ENCODE measurements around the gene SETD4.

Gene SETD4

GRCh38 chr21:36060159-36060921, at the start of gene SETD4:
SETD4 (minus strand) TSS chr21:36060526; CDS start chr21:36058888, 1,638 bp downstream.
- DNase-seq: peak; percentile 97
- H3K4me3 ChIP-seq (ENCODE audit: low read depth, low read length): peak within 1 kb of the TSS; percentile 88
- H3K36me3 ChIP-seq: peaks cover 37% of the 10 kb centered on the region
- no peak for TF ChIP-seq CTCF (IDR thresholded peaks at IDR 0.05; ENCODE audit: low read depth, low read length)
- no peaks in the 10 kb centered on the region for H3K9me3 ChIP-seq (ENCODE audit: severe bottlenecking)
- peak within 1 kb of the TSS; percentile 91 for H3K27ac ChIP-seq
- H3K27me3 ChIP-seq (ENCODE audit: insufficient read depth, low read depth, severe bottlenecking): no peaks in the 10 kb centered on the region

- H3K27ac ChIP-seq: no peak overlapping the region
- peaks cover 15% of the 10 kb centered on the region for H3K9me3 ChIP-seq (ENCODE audit: severe bottlenecking)
- H3K27me3 ChIP-seq (ENCODE audit: insufficient read depth, low read depth, severe bottlenecking): no peaks in the 10 kb centered on the region
- TF ChIP-seq CTCF (IDR thresholded peaks at IDR 0.05; ENCODE audit: low read depth, low read length): no peak
- no peak for DNase-seq
- no peaks in the 10 kb centered on the region for H3K36me3 ChIP-seq
- H3K4me3 ChIP-seq (ENCODE audit: low read depth, low read length): no peak overlapping the region
These were observed 49.5 kb upstream of the SETD4 start for GRCh38 chr21:36109868-36110267.

- Histone ChIP-seq H3K36me3 (no peaks in the 10 kb centered on the region), H3K4me3 (ENCODE audit: low read depth, low read length) (no peak overlapping the region), H3K27me3 (ENCODE audit: insufficient read depth, low read depth, severe bottlenecking) (no peaks in the 10 kb centered on the region), H3K27ac (no peak overlapping the region), H3K9me3 (ENCODE audit: severe bottlenecking) (peaks cover 23% of the 10 kb centered on the region)
- no peak for TF ChIP-seq CTCF (IDR thresholded peaks at IDR 0.05; ENCODE audit: low read depth, low read length)
- no peak for DNase-seq
These were observed 45.1 kb upstream of the SETD4 start for GRCh38 chr21:36105327-36105842.

- peak; percentile 77 for DNase-seq
- Histone ChIP-seq H3K27ac (no peak overlapping the region), H3K36me3 (no peaks in the 10 kb centered on the region), H3K4me3 (ENCODE audit: low read depth, low read length) (no peak overlapping the region), H3K9me3 (ENCODE audit: severe bottlenecking) (peaks cover 16% of the 10 kb centered on the region), H3K27me3 (ENCODE audit: insufficient read depth, low read depth, severe bottlenecking) (no peaks in the 10 kb centered on the region)
- TF ChIP-seq CTCF (IDR thresholded peaks at IDR 0.05; ENCODE audit: low read depth, low read length): peak; percentile 64
These were observed 44.3 kb upstream of the SETD4 start for GRCh38 chr21:36104317-36105300.

- no peak for DNase-seq
- no peak for TF ChIP-seq CTCF (IDR thresholded peaks at IDR 0.05; ENCODE audit: low read depth, low read length)
- no peaks in the 10 kb centered on the region for H3K27me3 ChIP-seq (ENCODE audit: insufficient read depth, low read depth, severe bottlenecking)
- peaks cover 14% of the 10 kb centered on the region for H3K9me3 ChIP-seq (ENCODE audit: severe bottlenecking)
- no peak overlapping the region for H3K4me3 ChIP-seq (ENCODE audit: low read depth, low read length)
- H3K36me3 ChIP-seq: no peaks in the 10 kb centered on the region
- H3K27ac ChIP-seq: no peak overlapping the region
These were observed 43.1 kb upstream of the SETD4 start for GRCh38 chr21:36103434-36103833.
